Immature natural killer cell (primary cell): ENCODE results near the gene ZMYND11. TPM values are rescaled to one million over a fixed set of nuclear protein-coding genes. Genes with fewer than 3 reads are reported as not detected.
"Not testable (repeated sequence)": the region's sequence is repeated elsewhere in the genome, so short reads cannot be mapped to it uniquely, and the experiment has no call there.

Experiments
- DNase-seq, 3 donors: peaks; one replicate each; pipeline ENCODE4 v3.0.0; 2022; ENCODE audit warnings: mixed read lengths in 1 of 3
- H3K27ac Mint-ChIP-seq, 6 donors: one replicate each; pipeline ENCODE4 v1.8.0; 2020; ENCODE audit warnings: mixed read lengths in 6 of 6, mild to moderate bottlenecking in 5 of 6, inconsistent platforms in 4 of 6, moderate library complexity in 3 of 6
- H3K27me3 Mint-ChIP-seq, 3 donors: one replicate each; pipeline ENCODE4 v1.8.0; 2020 to 2021; ENCODE audit warnings: low read depth in 3 of 3, mild to moderate bottlenecking in 3 of 3, mixed read lengths in 3 of 3, moderate library complexity in 3 of 3, inconsistent platforms in 1 of 3
- H3K36me3 Mint-ChIP-seq, 3 donors: one replicate each; pipeline ENCODE4 v1.8.0; 2020; ENCODE audit warnings: mixed read lengths in 3 of 3, inconsistent platforms in 2 of 3, mild to moderate bottlenecking in 2 of 3
- H3K4me1 Mint-ChIP-seq, 2 donors: one replicate each; pipeline ENCODE4 v1.8.0; 2020; ENCODE audit warnings: inconsistent platforms in 2 of 2, mild to moderate bottlenecking in 2 of 2, mixed read lengths in 2 of 2, moderate library complexity in 1 of 2
- H3K4me3 Mint-ChIP-seq, 5 donors: one replicate each; pipeline ENCODE4 v1.8.0; 2020; ENCODE audit warnings: mild to moderate bottlenecking in 5 of 5, mixed read lengths in 5 of 5, inconsistent platforms in 3 of 5, moderate library complexity in 3 of 5
- H3K9me3 Mint-ChIP-seq, 6 donors: one replicate each; pipeline ENCODE4 v1.8.0; 2020; ENCODE audit warnings: mild to moderate bottlenecking in 6 of 6, mixed read lengths in 6 of 6, inconsistent platforms in 4 of 6, moderate library complexity in 3 of 6
- polyA plus RNA-seq, 3 donors: library from polyadenylated mRNA; unstranded; fragments of 300-500 nt; fragmentation: Illumina TruSeq; gene quantifications; one replicate each; pipeline ENCODE4 v1.2.3, GENCODE V29; 2021

Gene ZMYND11
- polyA plus RNA-seq, 3 donors from 2014 or later, result 24.4 to 58.9 (median 29.4) TPM

- peaks cover 1 to 8% (median 5%) of the 10 kb centered on the region in 3 donors for H3K27me3 Mint-ChIP-seq
Observed at GRCh38 chr10:137606-138005, 2.4 kb downstream of the ZMYND11 start.

DNA sequence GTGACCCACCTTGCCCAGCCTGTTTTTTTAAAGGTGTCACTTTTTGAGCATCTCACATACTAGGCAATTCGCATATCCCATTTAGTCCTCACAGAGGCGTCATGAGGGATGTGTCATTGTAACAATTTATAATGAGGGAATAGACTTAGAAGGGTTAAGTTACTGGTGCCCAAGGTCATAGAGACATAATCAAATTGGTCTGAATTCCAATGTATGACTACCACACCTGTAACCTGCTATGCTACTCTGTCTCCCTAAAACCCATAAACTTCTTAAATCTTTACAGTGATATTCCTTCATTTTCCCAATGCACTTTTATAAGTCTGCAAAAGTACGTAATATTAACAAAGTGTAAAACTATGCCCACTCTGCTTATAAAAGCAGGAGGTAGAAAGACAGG, 7.1 kb downstream of the ZMYND11 start:
- Mint-ChIP-seq H3K4me3 (no peak overlapping the region), H3K36me3 (no peaks in the 10 kb centered on the region), H3K27me3 (no peaks in the 10 kb centered on the region), H3K27ac (peak overlapping the region in 1 of 6 donors; percentile 22), H3K4me1 (peaks cover 52 to 83% of the 10 kb centered on the region in 2 donors), H3K9me3 (no peaks in the 10 kb centered on the region)
- DNase-seq, result no peak

More at GRCh38 chr10:137606-138005, 2.4 kb downstream of the ZMYND11 start:
- H3K9me3 Mint-ChIP-seq, result no peaks in the 10 kb centered on the region
- peaks cover 43 to 73% of the 10 kb centered on the region in 2 donors for H3K4me1 Mint-ChIP-seq
- H3K36me3 Mint-ChIP-seq, result no peaks in the 10 kb centered on the region
- DNase-seq, result no peak
- peak overlapping the region in 5 of 6 donors; percentile 3 to 89 (median 20) for H3K27ac Mint-ChIP-seq
- peak overlapping the region in 2 of 5 donors; percentile 5 to 91 for H3K4me3 Mint-ChIP-seq

- H3K36me3 Mint-ChIP-seq, result no peaks in the 10 kb centered on the region
- no peak overlapping the region for H3K27ac Mint-ChIP-seq
- DNase-seq, result no peak
- H3K4me1 Mint-ChIP-seq, result peaks cover 25 to 77% of the 10 kb centered on the region in 2 donors
- peaks cover 0 to 1% (median 0%) of the 10 kb centered on the region in 3 donors for H3K27me3 Mint-ChIP-seq
- no peaks in the 10 kb centered on the region for H3K9me3 Mint-ChIP-seq
- H3K4me3 Mint-ChIP-seq, result no peak overlapping the region
Observed at GRCh38 chr10:152915-153314, 17.7 kb downstream of the ZMYND11 start.

DNA sequence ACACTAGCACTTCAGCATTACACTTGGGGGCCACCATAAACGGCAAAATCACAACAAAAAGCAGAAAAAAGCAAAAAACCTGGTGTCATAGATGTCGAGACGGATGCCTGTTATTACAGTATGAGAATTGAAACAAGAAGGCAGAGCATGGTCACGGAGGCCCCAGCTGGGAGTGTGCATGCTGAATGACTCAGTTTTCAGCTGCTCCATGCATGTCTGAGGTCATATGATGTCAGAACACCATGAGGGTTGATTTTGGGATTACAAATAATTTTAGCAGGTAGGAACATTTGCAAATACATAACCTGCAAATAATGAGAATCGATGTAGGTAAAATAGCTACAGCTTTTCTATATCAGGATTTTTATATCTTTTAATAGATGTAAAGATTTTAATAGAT, 19.1 kb downstream of the ZMYND11 start:
- peaks cover 0 to 1% (median 0%) of the 10 kb centered on the region in 3 donors for H3K27me3 Mint-ChIP-seq
- no peaks in the 10 kb centered on the region for H3K9me3 Mint-ChIP-seq
- H3K4me1 Mint-ChIP-seq, result peaks cover 24 to 83% of the 10 kb centered on the region in 2 donors
- H3K36me3 Mint-ChIP-seq, result no peaks in the 10 kb centered on the region
- no peak overlapping the region for H3K27ac Mint-ChIP-seq
- DNase-seq, result no peak
- H3K4me3 Mint-ChIP-seq, result no peak overlapping the region

DNA sequence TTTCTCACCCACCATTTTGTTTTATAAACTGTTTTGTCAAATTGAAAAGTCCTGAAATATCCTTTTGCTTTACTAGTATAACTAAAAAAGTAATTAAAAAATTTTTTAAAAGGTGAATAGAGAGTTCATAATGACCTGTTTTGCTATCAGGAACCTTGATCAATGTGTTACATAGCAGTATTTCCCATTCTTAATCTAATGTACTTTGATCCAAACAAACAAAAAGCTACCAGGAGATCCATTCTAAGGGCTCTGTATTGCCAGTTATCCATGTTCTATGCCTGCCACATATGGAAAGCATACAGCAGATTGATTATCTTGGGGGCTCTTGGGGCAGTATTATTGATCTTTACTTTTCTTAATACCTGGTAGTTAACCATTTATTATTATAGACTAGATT, 32.1 kb downstream of the ZMYND11 start:
- no peak overlapping the region for H3K4me3 Mint-ChIP-seq
- no peaks in the 10 kb centered on the region for H3K36me3 Mint-ChIP-seq
- no peak for DNase-seq
- H3K27me3 Mint-ChIP-seq, result no peaks in the 10 kb centered on the region
- no peaks in the 10 kb centered on the region for H3K9me3 Mint-ChIP-seq
- no peak overlapping the region for H3K27ac Mint-ChIP-seq
- peaks cover 32 to 64% of the 10 kb centered on the region in 2 donors for H3K4me1 Mint-ChIP-seq

- Mint-ChIP-seq H3K27me3 (no peaks in the 10 kb centered on the region), H3K36me3 (peaks cover 0 to 4% (median 0%) of the 10 kb centered on the region in 3 donors), H3K9me3 (no peaks in the 10 kb centered on the region), H3K4me3 (no peak overlapping the region), H3K4me1 (peaks cover 10 to 40% of the 10 kb centered on the region in 2 donors), H3K27ac (no peak overlapping the region)
- DNase-seq, result no peak
Observed at GRCh38 chr10:173741-174140, 38.5 kb downstream of the ZMYND11 start.

DNA sequence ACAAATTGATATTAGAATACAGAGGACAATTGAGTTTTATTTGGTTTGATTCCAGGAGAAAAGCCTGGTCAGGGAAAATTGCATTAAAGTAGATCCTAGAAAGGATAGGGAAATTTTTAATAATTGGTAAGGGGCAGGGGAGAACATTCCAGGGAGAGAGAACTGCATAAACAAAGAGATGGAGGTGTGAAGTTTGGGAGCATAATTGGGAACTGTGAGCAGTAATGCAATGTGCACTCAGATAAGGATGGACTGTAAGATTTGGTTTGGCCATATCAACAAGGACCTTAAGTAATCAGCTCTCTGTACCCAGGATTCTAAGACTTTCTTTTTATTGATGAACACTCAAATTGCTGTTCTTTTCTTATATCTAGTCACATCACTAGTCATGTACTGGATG, 41.4 kb downstream of the ZMYND11 start:
- Mint-ChIP-seq H3K4me1 (peaks cover 5 to 24% of the 10 kb centered on the region in 2 donors), H3K36me3 (peaks cover 0 to 4% (median 4%) of the 10 kb centered on the region in 3 donors), H3K27ac (no peak overlapping the region), H3K4me3 (no peak overlapping the region), H3K27me3 (no peaks in the 10 kb centered on the region), H3K9me3 (no peaks in the 10 kb centered on the region)
- DNase-seq, result no peak

DNA sequence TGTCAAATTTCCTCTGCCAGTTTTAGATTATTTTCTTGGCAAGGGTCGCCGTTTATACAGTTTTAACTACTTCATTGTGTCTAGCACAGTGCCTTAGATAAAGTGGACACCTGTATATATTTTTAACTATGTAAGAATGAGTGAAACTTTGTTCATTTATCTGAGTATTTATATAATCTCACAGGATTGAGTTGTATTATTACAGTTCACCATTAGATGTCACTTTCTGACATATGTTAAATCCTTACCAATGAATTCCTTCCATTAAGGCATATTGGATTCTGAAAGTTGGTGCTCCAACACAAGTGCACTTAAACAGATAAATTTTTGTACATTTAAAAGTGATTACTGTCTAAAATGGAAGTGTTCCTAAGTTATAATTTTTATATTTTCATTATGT, 43.0 kb downstream of the ZMYND11 start:
- H3K36me3 Mint-ChIP-seq, result peaks cover under 1 to 8% (median 8%) of the 10 kb centered on the region in 3 donors
- H3K4me3 Mint-ChIP-seq, result no peak overlapping the region
- H3K9me3 Mint-ChIP-seq, result no peaks in the 10 kb centered on the region
- peaks cover 7 to 28% of the 10 kb centered on the region in 2 donors for H3K4me1 Mint-ChIP-seq
- no peaks in the 10 kb centered on the region for H3K27me3 Mint-ChIP-seq
- no peak overlapping the region for H3K27ac Mint-ChIP-seq
- DNase-seq, result peak; percentile 1 to 12 (median 5)

DNA sequence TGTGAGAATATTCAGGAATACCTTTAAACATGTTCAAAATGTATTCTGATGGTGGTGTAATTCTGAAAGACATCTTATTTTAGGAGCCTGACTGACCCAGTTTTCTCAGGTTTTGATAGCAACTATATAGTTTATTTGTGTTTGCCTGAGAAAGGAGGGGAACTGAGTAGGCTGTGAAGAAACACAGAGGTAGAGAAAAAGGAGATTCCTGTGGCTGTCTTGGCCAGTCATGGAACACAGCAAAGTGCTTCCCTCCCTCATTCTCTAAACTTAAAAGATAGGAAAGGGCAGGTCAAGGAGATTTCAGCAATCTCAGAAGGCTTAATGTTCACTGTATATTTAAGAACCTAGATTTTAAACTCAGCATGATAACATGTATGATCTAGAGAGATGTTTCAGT, 43.5 kb downstream of the ZMYND11 start:
- H3K36me3 Mint-ChIP-seq, result peaks cover 5 to 13% (median 13%) of the 10 kb centered on the region in 3 donors
- H3K9me3 Mint-ChIP-seq, result no peaks in the 10 kb centered on the region
- peaks cover 7 to 28% of the 10 kb centered on the region in 2 donors for H3K4me1 Mint-ChIP-seq
- DNase-seq, result no peak
- H3K27ac Mint-ChIP-seq, result peak overlapping the region in 1 of 6 donors; percentile 61
- H3K27me3 Mint-ChIP-seq, result no peaks in the 10 kb centered on the region
- no peak overlapping the region for H3K4me3 Mint-ChIP-seq

DNA sequence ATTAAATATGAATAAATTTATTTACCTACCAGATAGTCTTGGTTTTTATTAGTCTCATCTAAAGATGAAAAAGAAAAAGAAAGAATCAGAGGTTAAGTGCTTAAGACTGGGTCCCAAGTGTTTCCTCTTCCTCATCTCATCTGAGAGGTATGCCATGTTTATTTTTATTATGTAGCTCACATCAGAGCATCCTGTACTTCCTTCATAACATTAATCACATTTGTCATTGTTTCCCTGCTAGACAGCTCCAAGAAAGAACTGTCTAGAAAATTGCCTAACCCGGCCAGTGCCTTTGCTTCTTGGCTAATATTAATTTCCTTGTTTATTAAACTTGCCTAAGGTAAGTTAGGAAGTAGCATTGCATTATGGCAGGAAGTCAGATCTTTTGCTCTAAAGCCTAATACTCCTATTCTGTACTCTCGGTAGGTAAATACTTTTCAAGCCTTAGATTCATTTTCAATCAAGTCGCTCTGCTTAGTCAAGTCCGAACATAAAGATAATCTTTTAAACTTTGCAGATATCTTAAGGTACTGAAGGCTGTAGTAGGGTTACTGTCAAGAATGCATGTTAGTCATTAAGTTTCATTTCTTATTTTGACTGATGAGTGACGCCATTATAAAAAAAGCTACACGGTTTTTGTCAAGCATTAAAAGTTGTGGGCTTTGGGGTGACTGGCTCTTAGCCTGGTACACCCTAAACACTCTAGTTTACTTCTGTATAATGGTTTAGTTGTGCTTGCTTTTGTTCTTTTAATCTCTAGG, 47.4 kb downstream of the ZMYND11 start:
- Mint-ChIP-seq H3K27me3 (no peaks in the 10 kb centered on the region), H3K9me3 (peaks cover 0 to 4% (median 0%) of the 10 kb centered on the region in 6 donors), H3K4me1 (peaks cover 18 to 37% of the 10 kb centered on the region in 2 donors), H3K4me3 (peak overlapping the region in 1 of 5 donors; percentile 15), H3K27ac (peak overlapping the region in 4 of 6 donors; percentile 11 to 70 (median 25)), H3K36me3 (peaks cover 19 to 29% (median 26%) of the 10 kb centered on the region in 3 donors)
- no peak for DNase-seq

- H3K36me3 Mint-ChIP-seq, result peaks cover 19 to 29% (median 26%) of the 10 kb centered on the region in 3 donors
Observed at GRCh38 chr10:184174-184573, 48.9 kb downstream of the ZMYND11 start.

DNA sequence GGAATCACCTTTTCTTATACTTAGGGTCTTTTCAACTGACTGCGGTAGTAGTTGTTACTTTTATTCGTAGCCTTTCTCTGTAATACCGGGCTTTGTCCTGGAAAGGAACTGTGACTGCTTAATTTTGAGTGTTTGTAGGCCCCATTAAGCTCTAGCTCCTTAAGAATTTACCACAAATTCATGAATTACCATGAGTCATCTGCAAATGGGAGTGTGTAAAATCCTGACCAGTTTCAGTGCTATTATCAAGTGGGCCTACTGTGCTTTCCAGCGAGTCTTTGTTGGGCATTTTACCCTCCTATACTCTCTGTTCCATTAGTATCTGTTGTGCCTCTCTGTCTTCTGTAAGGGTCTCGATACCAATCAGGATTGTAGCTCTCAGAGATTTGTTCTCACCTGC, 49.7 kb downstream of the ZMYND11 start:
- no peak overlapping the region for H3K27ac Mint-ChIP-seq
- peaks cover 17 to 31% of the 10 kb centered on the region in 2 donors for H3K4me1 Mint-ChIP-seq
- H3K27me3 Mint-ChIP-seq, result no peaks in the 10 kb centered on the region
- H3K9me3 Mint-ChIP-seq, result peaks cover 0 to 4% (median 0%) of the 10 kb centered on the region in 6 donors
- no peak for DNase-seq
- H3K36me3 Mint-ChIP-seq, result peaks cover 19 to 29% (median 24%) of the 10 kb centered on the region in 3 donors
- no peak overlapping the region for H3K4me3 Mint-ChIP-seq

More at GRCh38 chr10:184174-184573, 48.9 kb downstream of the ZMYND11 start:
- H3K27me3 Mint-ChIP-seq, result no peaks in the 10 kb centered on the region
- peaks cover 0 to 4% (median 0%) of the 10 kb centered on the region in 6 donors for H3K9me3 Mint-ChIP-seq
- H3K4me1 Mint-ChIP-seq, result peaks cover 17 to 31% of the 10 kb centered on the region in 2 donors
- H3K4me3 Mint-ChIP-seq, result no peak overlapping the region
- no peak overlapping the region for H3K27ac Mint-ChIP-seq
- no peak for DNase-seq

DNA sequence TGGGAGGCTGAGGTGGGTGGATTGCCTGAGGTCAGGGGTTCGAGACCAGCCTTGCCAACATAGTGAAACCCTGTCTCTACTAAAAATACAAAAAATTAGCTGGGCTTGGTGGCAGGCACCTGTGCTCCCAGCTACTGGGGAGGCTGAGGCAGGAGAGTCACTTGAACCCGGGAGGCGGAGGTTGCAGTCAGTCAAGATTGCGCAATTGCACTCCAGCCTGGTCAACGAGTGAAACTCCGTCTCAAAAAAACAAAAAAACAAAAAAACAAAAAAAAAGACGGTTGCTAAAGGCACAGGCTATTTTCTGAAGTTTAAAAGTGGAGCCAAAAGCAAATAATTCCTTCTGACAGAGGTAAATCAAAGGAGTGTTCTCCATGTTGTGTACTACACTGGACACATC, 50.3 kb downstream of the ZMYND11 start:
- H3K4me3 Mint-ChIP-seq, H3K9me3 Mint-ChIP-seq, DNase-seq, H3K27ac Mint-ChIP-seq, H3K27me3 Mint-ChIP-seq: not testable (repeated sequence)
- Mint-ChIP-seq H3K4me1 (peaks cover 20 to 37% of the 10 kb centered on the region in 2 donors), H3K36me3 (peaks cover 22 to 29% (median 23%) of the 10 kb centered on the region in 3 donors)

GRCh38 chr10:186911-187310, 51.7 kb downstream of the ZMYND11 start:
- Mint-ChIP-seq H3K36me3 (peaks cover 22 to 29% (median 23%) of the 10 kb centered on the region in 3 donors), H3K4me3 (no peak overlapping the region), H3K27me3 (no peaks in the 10 kb centered on the region), H3K9me3 (peaks cover 0 to 4% (median 0%) of the 10 kb centered on the region in 6 donors), H3K4me1 (peaks cover 21 to 46% of the 10 kb centered on the region in 2 donors), H3K27ac (no peak overlapping the region)
- DNase-seq, result no peak
